GM10248 (cell line): ENCODE measurements around the gene RBMS2.

Source experiments
- CTCF ChIA-PET: fragments of 300-600 bp; sonication (Branson Sonifier 250); formaldehyde crosslinking; extraction: SDS; loops from one replicate; lab custom pipeline; 2021; ENCODE audit warnings: antibody characterized with exemption; lab: Yijun Ruan, JAX
- POLR2A ChIA-PET: fragments of 350-650 bp; sonication (Branson Sonifier 250); formaldehyde crosslinking; extraction: SDS; loops from one replicate; lab custom pipeline; 2020; ENCODE audit warnings: antibody characterized with exemption; lab: Yijun Ruan, JAX
- DNase-seq: peaks from one replicate; pipeline ENCODE4 v3.0.0; 2012; ENCODE audit errors: extremely low spot score
- CTCF ChIP-seq: IDR thresholded peaks from 2 replicates; pipeline ENCODE4 v1.5.1; 2012; ENCODE audit warnings: mild to moderate bottlenecking, low read depth; ENCODE audit errors: extremely low read depth, missing control alignments, control extremely low read depth

RBMS2 gene

GRCh38 chr12:56635806-56636674 is 114.4 kb downstream of the RBMS2 start:
- TF ChIP-seq CTCF: no peak
- CTCF ChIA-PET: interaction anchor here (0.8 to 4.3 kb wide), 39 partner anchors 8 to 519 kb away, joined by 3 to 49 read pairs (median 5); partner anchors contain the start of genes ATP5F1B, PTGES3, RBMS2 and RPL41
- peak; percentile 83 for DNase-seq
- POLR2A ChIA-PET: interaction anchor here (0.5 to 2.0 kb wide), 14 partner anchors 7 to 277 kb away, joined by 3 to 29 read pairs (median 4); partner anchors contain the start of genes ATP5F1B, PRIM1, PTGES3 and STAT2

GRCh38 chr12:56636675-56637540 is 115.3 kb downstream of the RBMS2 start:
- ChIA-PET CTCF (interaction anchor here (0.6 to 4.3 kb wide), 45 partner anchors 9 to 520 kb away, joined by 3 to 49 read pairs (median 5); partner anchors contain the start of genes ATP5F1B, MYL6, NACA and PTGES3), POLR2A (interaction anchor here (0.5 to 2.0 kb wide), 17 partner anchors 8 to 295 kb away, joined by 3 to 29 read pairs (median 4); partner anchors contain the start of genes ATP5F1B, NACA, PRIM1 and PTGES3)
- peak; percentile 90 for DNase-seq
- TF ChIP-seq CTCF: peak; percentile 90

GRCh38 chr12:56637621-56638020 is 116.0 kb downstream of the RBMS2 start:
- TF ChIP-seq CTCF: no peak
- ChIA-PET POLR2A (interaction anchor here (0.9 kb wide), 1 partner anchor 21 kb away, joined by 4 read pairs; no protein-coding TSS in a partner anchor), CTCF (interaction anchor here (4.3 kb wide), 1 partner anchor 10 kb away, joined by 49 read pairs; the partner anchor contains the start of gene ATP5F1B)
- no peak for DNase-seq

GRCh38 chr12:56641219-56641618 is 119.6 kb downstream of the RBMS2 start:
- TF ChIP-seq CTCF: no peak
- CTCF ChIA-PET: interaction anchor here (1.4 kb wide), 1 partner anchor 8 kb away, joined by 3 read pairs; no protein-coding TSS in a partner anchor
- POLR2A ChIA-PET: no interaction called here
- no peak for DNase-seq

- no peak for TF ChIP-seq CTCF
- POLR2A ChIA-PET: interaction anchor here (1.0 kb wide), 1 partner anchor 14 kb away, joined by 3 read pairs; no protein-coding TSS in a partner anchor
- DNase-seq: no peak
- CTCF ChIA-PET: interaction anchor here (3.0 to 5.8 kb wide), 2 partner anchors 8 to 14 kb away, joined by 10 to 49 read pairs; no protein-coding TSS in a partner anchor
Observed at GRCh38 chr12:56644654-56645053, 123.0 kb downstream of the RBMS2 start.

GRCh38 chr12:56645201-56645716 is 123.6 kb downstream of the RBMS2 start:
- ChIA-PET CTCF (interaction anchor here (3.0 to 5.8 kb wide), 2 partner anchors 8 to 14 kb away, joined by 10 to 49 read pairs; no protein-coding TSS in a partner anchor), POLR2A (interaction anchor here (0.5 to 2.4 kb wide), 4 partner anchors 9 to 78 kb away, joined by 3 to 29 read pairs (median 3); partner anchors contain the start of gene PTGES3)
- DNase-seq: no peak
- TF ChIP-seq CTCF: no peak
